Endothelial cell of umbilical vein (primary cell): ENCODE results near the gene TTLL7. TPM values are rescaled to one million over a fixed set of nuclear protein-coding genes. Genes with fewer than 3 reads are reported as not detected.

Source experiments
- BruUV-seq: library from RNA; stranded (reverse); fragments of 400-500 nt; replicated peaks from 2 replicates; lab custom pipeline; 2021; lab: Mats Ljungman, UMichigan
- CTCF ChIA-PET: fragments of 300-600, 350-600 bp; sonication (Branson Sonifier 250); formaldehyde crosslinking; loops from one replicate; lab custom pipeline; 2021; ENCODE audit warnings: antibody characterized with exemption, inconsistent platforms; lab: Charles Lee
- POLR2A ChIA-PET: fragments of 300-600, 350-600 bp; sonication (Branson Sonifier 250); formaldehyde crosslinking; loops from one replicate; lab custom pipeline; 2021; ENCODE audit warnings: antibody characterized with exemption, inconsistent platforms; lab: Charles Lee
- DNase-seq: peaks from one replicate; pipeline ENCODE4 v3.0.0-alpha.2; 2011; ENCODE audit warnings: low read depth, low spot score
- FAIRE-seq: peaks from 2 replicates; lab custom pipeline; 2011; peaks lifted over from hg19 to GRCh38; lab: Jason Lieb, UNC
- H2AFZ ChIP-seq: 2 replicates; pipeline ENCODE4 v1.6.0; 2012; ENCODE audit warnings: low read depth, low read length, control low read depth, inconsistent platforms
- H3K27ac ChIP-seq: 2 replicates; pipeline ENCODE4 v1.5.1; 2011; ENCODE audit warnings: low read depth, mild to moderate bottlenecking, control low read depth, low read length, moderate library complexity; ENCODE audit not compliant: insufficient read depth
- H3K27me3 ChIP-seq, 2 experiments: 2 replicates each; pipeline versions ENCODE4 v1.6.0 to v1.6.1; 2011; ENCODE audit warnings: low read length in 2 of 2, mixed read lengths in 1 of 2; ENCODE audit not compliant: control insufficient read depth in 2 of 2, insufficient read depth in 2 of 2
- H3K36me3 ChIP-seq, 2 experiments: 2 replicates in 1 of 2; 3 replicates in 1 of 2; pipeline ENCODE4 v1.5.1; 2011; ENCODE audit warnings: low read length in 2 of 2, mild to moderate bottlenecking in 1 of 2, moderate library complexity in 1 of 2; ENCODE audit not compliant: control insufficient read depth in 2 of 2, insufficient read depth in 2 of 2; ENCODE audit errors: extremely low read depth in 1 of 2
- H3K4me1 ChIP-seq: 3 replicates; pipeline ENCODE4 v1.5.1; 2011; ENCODE audit warnings: mild to moderate bottlenecking, low read length; ENCODE audit not compliant: control insufficient read depth, insufficient read depth; ENCODE audit errors: extremely low read depth
- H3K4me2 ChIP-seq: 2 replicates; pipeline ENCODE4 v1.6.1; 2011; ENCODE audit warnings: low read length, control low read depth, mixed read lengths; ENCODE audit not compliant: insufficient read depth
- H3K4me3 ChIP-seq, 3 experiments: fragments of 200-600 bp in 1 of 3; sonication (generic), shearing (Covaris generic) in 1 of 3; replicated peaks in 1 of 3; 2 replicates each; pipeline ENCODE4 v1.5.1; 2011 to 2016; ENCODE audit warnings: control low read depth in 3 of 3, low read length in 3 of 3, mild to moderate bottlenecking in 2 of 3, inconsistent platforms in 1 of 3, low read depth in 1 of 3, moderate library complexity in 1 of 3; ENCODE audit not compliant: insufficient read depth in 1 of 3
- H3K79me2 ChIP-seq: 2 replicates; pipeline ENCODE4 v1.6.0; 2012; ENCODE audit warnings: low read length, inconsistent platforms; ENCODE audit not compliant: control insufficient read depth, insufficient read depth
- H3K9ac ChIP-seq: replicated peaks from 2 replicates; pipeline ENCODE3; 2011; ENCODE audit warnings: low read length, control low read depth; ENCODE audit not compliant: insufficient read depth; ENCODE audit errors: extremely low read depth
- H3K9me1 ChIP-seq: replicated peaks from 3 replicates; pipeline ENCODE4 v1.6.0; 2011; ENCODE audit warnings: mild to moderate bottlenecking, low read length; ENCODE audit not compliant: control insufficient read depth, insufficient read depth; ENCODE audit errors: extremely low read depth
- H3K9me3 ChIP-seq: replicated peaks from 2 replicates; pipeline ENCODE4 v1.5.1; 2012; ENCODE audit warnings: low read length, inconsistent platforms; ENCODE audit not compliant: control insufficient read depth, insufficient read depth
- H4K20me1 ChIP-seq: replicated peaks from 2 replicates; pipeline ENCODE3; 2011; ENCODE audit warnings: mild to moderate bottlenecking, low read length; ENCODE audit not compliant: control insufficient read depth, insufficient read depth; ENCODE audit errors: extremely low read depth
- EZH2 ChIP-seq: IDR thresholded peaks from 2 replicates; pipeline ENCODE4 v1.6.1; 2012; ENCODE audit warnings: borderline replicate concordance, low read depth, mild to moderate bottlenecking, moderate library complexity, low read length, inconsistent platforms; ENCODE audit not compliant: severe bottlenecking
- FOS ChIP-seq: IDR thresholded peaks from 2 replicates; pipeline ENCODE4 v1.6.1; 2011; ENCODE audit warnings: mild to moderate bottlenecking, low read length, moderate library complexity, borderline replicate concordance; ENCODE audit not compliant: insufficient read depth
- GATA2 ChIP-seq: IDR thresholded peaks from 2 replicates; pipeline ENCODE4 v1.7.0; 2011; ENCODE audit warnings: low read depth, mild to moderate bottlenecking, moderate library complexity, mixed read lengths, low read length; ENCODE audit not compliant: insufficient read length, insufficient read depth
- JUN ChIP-seq: IDR thresholded peaks from 2 replicates; pipeline ENCODE4 v1.6.1; 2011; ENCODE audit warnings: borderline replicate concordance, low read depth; ENCODE audit not compliant: insufficient read length, insufficient read depth
- MAX ChIP-seq: IDR thresholded peaks from 2 replicates; pipeline ENCODE4 v1.6.1; 2011; ENCODE audit not compliant: insufficient read depth, insufficient read length
- MYC ChIP-seq: IDR thresholded peaks from one replicate; pipeline ENCODE4 v1.6.1; 2011; ENCODE audit warnings: mild to moderate bottlenecking, low read depth, low read length
- POLR2A ChIP-seq: IDR thresholded peaks from 2 replicates; pipeline ENCODE4 v1.6.1; 2012; ENCODE audit warnings: low read depth, mild to moderate bottlenecking, control low read depth, low read length
- POLR2AphosphoS5 ChIP-seq: IDR thresholded peaks from 2 replicates; pipeline ENCODE4 v1.6.1; 2012; ENCODE audit warnings: low read depth, mild to moderate bottlenecking, control low read depth, low read length, moderate library complexity; ENCODE audit not compliant: insufficient read depth
- dilution Hi-C: fragments of 300-500 bp; cut with MboI; formaldehyde crosslinking; loops from one replicate; pipeline ENCODE4 v1.15.0; 2019; ENCODE audit warnings: low sequenced_read_pairs; ENCODE audit not compliant: extremely low pct_ligation_motif_present
- intact Hi-C: fragments of 100-400 bp; cut with micrococcal nuclease; formaldehyde crosslinking; loops from one replicate; pipeline ENCODE4 v1.10.0; 2022
- polyA plus RNA-seq, 4 experiments: library from polyadenylated mRNA; depleted of rRNA in 3 of 4; stranded (reverse) in 3 of 4; unstranded in 1 of 4; fragments of >200 nt; gene quantifications; 2 replicates each; pipeline versions ENCODE4 v1.2.1 to v1.2.3, GENCODE V29; 2011 to 2012; ENCODE audit warnings: missing spikeins in 1 of 4
- total RNA-seq: library from RNA; stranded (reverse); gene quantifications from 2 replicates; pipeline ENCODE4 v1.2.3, GENCODE V29; 2021
- TF ChIP-seq, protein P1 (sequence below), 2 donors: IDR thresholded peaks; 1 replicate in 1 of 2; 2 replicates in 1 of 2; pipeline ENCODE4 v1.5.1; 2011; ENCODE audit warnings: low read length in 2 of 2, mild to moderate bottlenecking in 2 of 2, moderate library complexity in 2 of 2, control low read depth in 1 of 2, inconsistent platforms in 1 of 2, low read depth in 1 of 2; ENCODE audit not compliant: insufficient read depth in 1 of 2; ENCODE audit errors: extremely low read depth in 1 of 2

The TTLL7 gene
- total and polyA plus RNA-seq, 2 donors (not counting 3 experiments of a cell fraction or from before 2014, with no cell fraction given), result 2.1 to 11.7 TPM

GRCh38 chr1:83928396-83928795 is 70.5 kb downstream of the TTLL7 start:
- H3K36me3 ChIP-seq, result no peaks in the 10 kb centered on the region
- no peak overlapping the region for H3K4me3 ChIP-seq
- no peak overlapping the region for H3K27ac ChIP-seq
- no peak for FAIRE-seq
- POLR2A ChIA-PET, result no interaction called here
- DNase-seq, result no peak
- CTCF ChIA-PET, result interaction anchor here (1.1 to 8.4 kb wide), 4 partner anchors 10 to 844 kb away, joined by 3 to 231 read pairs (median 6); no protein-coding TSS in a partner anchor
- intact Hi-C loops, result no loop called here
- H3K4me1 ChIP-seq, result no peaks in the 10 kb centered on the region
- H3K79me2 ChIP-seq, result no peaks in the 10 kb centered on the region
- H3K9me1 ChIP-seq, result no peaks in the 10 kb centered on the region
- no peak overlapping the region for H2AFZ ChIP-seq
- H3K9me3 ChIP-seq, result no peaks in the 10 kb centered on the region
- dilution Hi-C loops, result no loop called here
- no TSS peak for BruUV-seq
- no peak for TF ChIP-seq POLR2AphosphoS5
- TF ChIP-seq JUN, result no peak
- TF ChIP-seq, protein P1, sequence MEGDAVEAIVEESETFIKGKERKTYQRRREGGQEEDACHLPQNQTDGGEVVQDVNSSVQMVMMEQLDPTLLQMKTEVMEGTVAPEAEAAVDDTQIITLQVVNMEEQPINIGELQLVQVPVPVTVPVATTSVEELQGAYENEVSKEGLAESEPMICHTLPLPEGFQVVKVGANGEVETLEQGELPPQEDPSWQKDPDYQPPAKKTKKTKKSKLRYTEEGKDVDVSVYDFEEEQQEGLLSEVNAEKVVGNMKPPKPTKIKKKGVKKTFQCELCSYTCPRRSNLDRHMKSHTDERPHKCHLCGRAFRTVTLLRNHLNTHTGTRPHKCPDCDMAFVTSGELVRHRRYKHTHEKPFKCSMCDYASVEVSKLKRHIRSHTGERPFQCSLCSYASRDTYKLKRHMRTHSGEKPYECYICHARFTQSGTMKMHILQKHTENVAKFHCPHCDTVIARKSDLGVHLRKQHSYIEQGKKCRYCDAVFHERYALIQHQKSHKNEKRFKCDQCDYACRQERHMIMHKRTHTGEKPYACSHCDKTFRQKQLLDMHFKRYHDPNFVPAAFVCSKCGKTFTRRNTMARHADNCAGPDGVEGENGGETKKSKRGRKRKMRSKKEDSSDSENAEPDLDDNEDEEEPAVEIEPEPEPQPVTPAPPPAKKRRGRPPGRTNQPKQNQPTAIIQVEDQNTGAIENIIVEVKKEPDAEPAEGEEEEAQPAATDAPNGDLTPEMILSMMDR (IDR thresholded peaks at IDR 0.05; ENCODE audit: extremely low read depth in 1 of 2, insufficient read depth in 1 of 2, low read depth in 1 of 2, low read length in 2 of 2), result no peak
- no peaks in the 10 kb centered on the region for H3K27me3 ChIP-seq
- H3K4me2 ChIP-seq, result no peak overlapping the region
- no peaks in the 10 kb centered on the region for H4K20me1 ChIP-seq
- no peak overlapping the region for H3K9ac ChIP-seq

- Histone ChIP-seq H3K4me2 (no peak overlapping the region), H2AFZ (no peak overlapping the region), H3K9me1 (no peaks in the 10 kb centered on the region), H3K79me2 (no peaks in the 10 kb centered on the region), H3K36me3 (no peaks in the 10 kb centered on the region), H4K20me1 (no peaks in the 10 kb centered on the region), H3K4me3 (no peak overlapping the region), H3K9ac (no peak overlapping the region), H3K9me3 (no peaks in the 10 kb centered on the region), H3K27me3 (no peaks in the 10 kb centered on the region), H3K27ac (no peak overlapping the region), H3K4me1 (no peaks in the 10 kb centered on the region)
- POLR2A ChIA-PET, result no interaction called here
- intact Hi-C loops (no loop called here), dilution Hi-C loops (no loop called here)
- no TSS peak for BruUV-seq
- TF ChIP-seq FOS (no peak), POLR2A (no peak), MAX (no peak), EZH2 (no peak), MYC (no peak), POLR2AphosphoS5 (no peak), GATA2 (no peak), JUN (no peak)
- TF ChIP-seq, protein P1 (IDR thresholded peaks at IDR 0.05; ENCODE audit: extremely low read depth in 1 of 2, insufficient read depth in 1 of 2, low read depth in 1 of 2, low read length in 2 of 2), result no peak
- DNase-seq (no peak), FAIRE-seq (no peak)
- CTCF ChIA-PET, result interaction anchor here (1.0 to 8.4 kb wide), 5 partner anchors 9 to 844 kb away, joined by 3 to 231 read pairs (median 4); no protein-coding TSS in a partner anchor
Measured at GRCh38 chr1:83927701-83928100, 71.2 kb downstream of the TTLL7 start.
